ENCODE data around the gene P3H3. TPM values are rescaled to one million over a fixed set of nuclear protein-coding genes. Genes with fewer than 3 reads are reported as not detected.

Gene P3H3
- total and polyA plus RNA-seq, 4 donors = 0.42 to 1.9 (median 1.6) TPM

GRCh38 chr12:6860116-6860515 lies 31.9 kb downstream of the P3H3 start:
- peaks cover 18 to 82% (median 48%) of the 10 kb centered on the region in 4 donors for H3K36me3 ChIP-seq (ENCODE audit: control insufficient read depth in 4 of 4, insufficient read depth in 3 of 4, low read depth in 1 of 4, low read length in 3 of 4)
- H3K9me3 ChIP-seq (ENCODE audit: control insufficient read depth in 4 of 4, low read length in 3 of 4) = no peaks in the 10 kb centered on the region
- H3K27ac ChIP-seq (ENCODE audit: low read depth in 1 of 2, low read length in 2 of 2) = no peak overlapping the region
- H3K4me3 ChIP-seq (ENCODE audit: low read depth in 1 of 3, low read length in 3 of 3) = no peak overlapping the region
- WGBS = 97% methylated on average over 9 of the region's 9 CpGs
- no peaks in the 10 kb centered on the region for H3K27me3 ChIP-seq (ENCODE audit: control insufficient read depth in 4 of 4, insufficient read depth in 4 of 4, low read length in 3 of 4)
- TF ChIP-seq HNF4G (IDR thresholded peaks at IDR 0.05) = no peak
- TF ChIP-seq MAX (IDR thresholded peaks at IDR 0.05) = no peak
- no peak for TF ChIP-seq HNF4A (conservative IDR thresholded peaks at IDR 0.05)
- no peak for TF ChIP-seq EGR1 (IDR thresholded peaks at IDR 0.05; ENCODE audit: low read depth in 2 of 2)
- TF ChIP-seq FOXA2 (IDR thresholded peaks at IDR 0.05) = no peak
- TF ChIP-seq GABPA (IDR thresholded peaks at IDR 0.05 in 1 of 2, conservative IDR thresholded peaks at IDR 0.05 in 1 of 2) = no peak
- no peak for TF ChIP-seq SP1 (IDR thresholded peaks at IDR 0.05)
- no peak for TF ChIP-seq REST (IDR thresholded peaks at IDR 0.05)
- TF ChIP-seq RXRA (IDR thresholded peaks at IDR 0.05) = no peak
- TF ChIP-seq RAD21 (IDR thresholded peaks at IDR 0.05) = no peak
- no peak for TF ChIP-seq JUND (IDR thresholded peaks at IDR 0.05)
- no peak for TF ChIP-seq TAF1 (conservative IDR thresholded peaks at IDR 0.05)
- H3K9ac ChIP-seq (ENCODE audit: low read depth in 1 of 2, low read length in 2 of 2) = no peak overlapping the region
- H3K4me1 ChIP-seq (ENCODE audit: control insufficient read depth in 4 of 4, insufficient read depth in 4 of 4, low read length in 3 of 4) = no peaks in the 10 kb centered on the region
- DNase-seq (ENCODE audit: low spot score) = no peak

- H3K4me1 ChIP-seq (ENCODE audit: control insufficient read depth in 4 of 4, insufficient read depth in 4 of 4, low read length in 3 of 4) = no peaks in the 10 kb centered on the region
- peaks cover 15 to 82% (median 48%) of the 10 kb centered on the region in 4 donors for H3K36me3 ChIP-seq (ENCODE audit: control insufficient read depth in 4 of 4, insufficient read depth in 3 of 4, low read depth in 1 of 4, low read length in 3 of 4)
- no peaks in the 10 kb centered on the region for H3K9me3 ChIP-seq (ENCODE audit: control insufficient read depth in 4 of 4, low read length in 3 of 4)
- TF ChIP-seq RXRA (IDR thresholded peaks at IDR 0.05) = no peak
- no peak for TF ChIP-seq GABPA (IDR thresholded peaks at IDR 0.05 in 1 of 2, conservative IDR thresholded peaks at IDR 0.05 in 1 of 2)
- TF ChIP-seq HNF4A (conservative IDR thresholded peaks at IDR 0.05) = no peak
- no peak for TF ChIP-seq NR2F2 (IDR thresholded peaks at IDR 0.05)
- no peak for TF ChIP-seq TAF1 (conservative IDR thresholded peaks at IDR 0.05)
- no peak for TF ChIP-seq MAX (IDR thresholded peaks at IDR 0.05)
- no peak for TF ChIP-seq FOXA2 (IDR thresholded peaks at IDR 0.05)
- TF ChIP-seq JUND (IDR thresholded peaks at IDR 0.05) = no peak
- TF ChIP-seq REST (IDR thresholded peaks at IDR 0.05) = no peak
- TF ChIP-seq EGR1 (IDR thresholded peaks at IDR 0.05; ENCODE audit: low read depth in 2 of 2) = no peak
- no peak for TF ChIP-seq HNF4G (IDR thresholded peaks at IDR 0.05)
- no peak overlapping the region for H3K27ac ChIP-seq (ENCODE audit: low read depth in 1 of 2, low read length in 2 of 2)
- 96% methylated on average over 7 of the region's 7 CpGs for WGBS
- DNase-seq (ENCODE audit: low spot score) = no peak
- no peaks in the 10 kb centered on the region for H3K27me3 ChIP-seq (ENCODE audit: control insufficient read depth in 4 of 4, insufficient read depth in 4 of 4, low read length in 3 of 4)
- no peak overlapping the region for H3K9ac ChIP-seq (ENCODE audit: low read depth in 1 of 2, low read length in 2 of 2)
- no peak overlapping the region for H3K4me3 ChIP-seq (ENCODE audit: low read depth in 1 of 3, low read length in 3 of 3)
Observed at GRCh38 chr12:6860942-6861341, 32.7 kb downstream of the P3H3 start.

All from liver (tissue), 9 donors.